Embryonic facial prominence (tissue), 1 donor: ENCODE results near the gene FTMT.
"Not testable (repeated sequence)": the region's sequence is repeated elsewhere in the genome, so short reads cannot be mapped to it uniquely, and the experiment has no call there.

Source experiments
- DNase-seq: peaks from one replicate; pipeline ENCODE4 v3.0.0-alpha.2; 2016; ENCODE audit errors: extremely low spot score

Gene FTMT

DNA sequence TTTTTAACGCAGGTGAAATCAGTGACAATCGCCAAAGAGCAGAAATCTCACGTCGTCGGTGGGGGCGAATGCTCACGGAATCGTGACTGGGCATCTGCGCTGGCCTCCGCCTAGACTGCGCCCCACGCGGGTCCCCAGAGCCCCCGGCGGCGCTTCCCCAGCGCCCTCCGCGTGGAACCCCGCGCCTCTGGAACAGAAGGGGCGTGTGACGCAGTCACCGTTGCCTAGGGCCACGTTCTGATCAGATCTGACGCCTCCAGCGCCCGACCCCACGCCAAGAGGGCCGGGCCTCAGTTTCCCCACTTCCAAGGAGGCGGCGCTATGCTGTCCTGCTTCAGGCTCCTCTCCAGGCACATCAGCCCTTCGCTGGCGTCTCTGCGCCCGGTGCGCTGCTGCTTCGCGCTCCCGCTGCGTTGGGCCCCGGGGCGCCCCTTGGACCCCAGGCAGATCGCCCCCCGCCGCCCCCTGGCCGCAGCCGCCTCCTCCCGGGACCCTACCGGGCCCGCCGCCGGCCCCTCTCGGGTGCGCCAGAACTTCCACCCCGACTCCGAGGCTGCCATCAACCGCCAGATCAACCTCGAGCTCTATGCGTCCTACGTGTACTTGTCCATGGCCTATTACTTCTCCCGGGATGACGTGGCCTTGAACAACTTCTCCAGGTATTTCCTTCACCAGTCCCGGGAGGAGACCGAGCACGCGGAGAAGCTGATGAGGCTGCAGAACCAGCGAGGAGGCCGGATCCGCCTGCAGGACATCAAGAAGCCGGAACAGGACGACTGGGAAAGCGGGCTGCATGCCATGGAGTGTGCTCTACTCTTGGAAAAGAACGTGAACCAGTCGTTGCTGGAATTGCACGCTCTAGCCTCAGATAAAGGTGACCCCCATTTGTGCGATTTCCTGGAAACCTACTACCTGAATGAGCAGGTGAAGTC, at the start of gene FTMT:
Gene FTMT (plus strand): TSS at position 240 of the 932 bp plus-strand sequence. CDS start 82 bp downstream, at position 322.
- DNase-seq: no peak

DNA sequence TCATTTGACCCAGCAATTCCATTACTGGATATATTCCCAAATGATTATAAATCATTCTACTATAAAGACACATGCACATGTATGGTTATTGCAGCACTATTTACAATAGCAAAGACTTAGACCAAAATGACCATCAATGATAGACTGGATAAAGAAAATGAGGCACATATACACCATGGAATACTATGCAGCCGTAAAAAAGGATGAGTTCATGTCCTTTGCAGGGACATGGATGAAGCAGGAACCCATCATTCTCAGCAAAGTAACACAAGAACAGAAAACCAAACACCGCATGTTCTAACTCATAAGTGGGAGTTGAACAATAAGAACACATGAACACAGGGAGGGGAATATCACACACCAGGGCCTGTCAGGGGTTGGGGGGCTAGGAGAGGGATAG, 46.4 kb upstream of the FTMT start:
- not testable (repeated sequence) for DNase-seq

DNA sequence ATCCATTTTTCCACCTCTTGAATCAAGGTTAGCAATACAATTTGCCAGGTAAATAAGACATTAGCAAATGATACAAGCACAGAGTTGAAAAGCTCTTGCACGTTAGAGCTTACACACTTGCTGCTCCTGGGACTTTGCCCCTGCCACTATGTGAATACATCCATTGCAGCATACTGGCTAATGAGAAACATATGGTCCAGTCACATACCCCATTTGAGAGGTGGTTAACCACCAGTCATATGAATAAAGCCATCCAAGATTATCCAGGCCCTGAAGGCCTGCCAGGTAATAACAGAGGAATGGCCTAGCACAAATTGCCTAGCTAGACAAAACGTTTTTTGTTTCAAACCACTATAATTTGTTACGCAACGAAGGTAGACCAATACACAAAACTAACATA, 45.8 kb upstream of the FTMT start:
- no peak for DNase-seq

DNA sequence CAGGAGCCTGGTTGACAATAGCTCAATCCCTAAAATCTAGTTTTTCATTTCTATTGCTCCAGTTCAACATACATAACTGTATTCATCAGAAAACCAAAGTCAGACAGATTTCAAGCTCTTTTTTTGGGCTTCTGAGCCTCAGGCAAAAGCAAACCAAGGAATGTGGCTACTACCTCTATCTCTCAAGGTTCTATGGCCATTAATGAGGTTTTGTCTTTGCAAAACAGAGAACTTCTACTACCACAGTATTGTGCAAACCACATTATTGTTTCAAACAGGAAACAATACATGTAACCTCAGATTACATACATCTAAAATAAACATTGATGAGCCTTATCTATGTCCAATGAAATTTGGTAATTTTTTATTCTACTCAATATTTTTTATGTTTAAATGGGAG, 35.5 kb upstream of the FTMT start:
- DNase-seq: no peak

DNA sequence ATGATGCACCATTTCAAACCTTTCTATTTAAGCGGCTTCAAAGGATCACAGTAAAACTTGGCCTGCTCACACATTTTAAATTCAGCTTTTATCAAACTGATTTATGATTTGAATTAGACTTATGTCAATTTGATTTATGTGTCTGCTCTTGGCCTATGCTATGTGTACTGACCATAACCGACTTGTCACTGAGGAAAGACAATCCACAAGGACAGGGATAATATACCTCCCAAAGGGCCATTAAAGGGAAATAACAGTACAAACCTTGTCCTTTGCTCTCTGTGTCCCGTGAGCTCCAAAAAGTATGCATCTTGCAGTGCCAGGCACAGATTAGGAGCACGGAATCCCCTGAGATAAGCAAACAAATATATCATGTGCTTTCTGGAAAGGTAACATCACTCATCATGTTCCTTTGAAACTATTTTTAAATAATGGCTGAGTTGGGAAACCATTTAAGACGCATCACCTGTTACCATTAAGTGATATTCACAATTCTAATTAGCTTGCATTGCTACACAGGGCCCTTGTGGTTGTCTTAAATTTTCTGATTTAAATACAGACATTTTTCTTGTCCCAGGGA, 31.9 kb upstream of the FTMT start:
- DNase-seq: no peak

DNA sequence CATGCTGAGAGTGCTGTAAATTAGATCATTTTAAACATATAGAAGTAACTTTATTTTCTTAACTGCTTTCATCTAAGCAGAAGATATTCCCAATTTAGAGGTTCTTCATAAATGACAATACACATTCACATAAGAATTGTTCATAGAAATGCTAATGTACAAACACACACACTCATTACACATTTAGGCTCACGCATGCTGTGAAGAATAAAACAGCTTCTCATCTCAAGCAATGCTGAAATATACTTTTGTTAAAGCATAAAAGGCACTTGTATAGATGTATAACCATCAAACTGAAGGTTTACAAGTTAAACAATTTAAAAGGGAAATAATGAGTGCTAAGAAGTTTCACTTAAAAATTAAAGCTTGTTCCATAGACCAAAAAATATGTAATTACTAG, 18.1 kb upstream of the FTMT start:
- DNase-seq: no peak

DNA sequence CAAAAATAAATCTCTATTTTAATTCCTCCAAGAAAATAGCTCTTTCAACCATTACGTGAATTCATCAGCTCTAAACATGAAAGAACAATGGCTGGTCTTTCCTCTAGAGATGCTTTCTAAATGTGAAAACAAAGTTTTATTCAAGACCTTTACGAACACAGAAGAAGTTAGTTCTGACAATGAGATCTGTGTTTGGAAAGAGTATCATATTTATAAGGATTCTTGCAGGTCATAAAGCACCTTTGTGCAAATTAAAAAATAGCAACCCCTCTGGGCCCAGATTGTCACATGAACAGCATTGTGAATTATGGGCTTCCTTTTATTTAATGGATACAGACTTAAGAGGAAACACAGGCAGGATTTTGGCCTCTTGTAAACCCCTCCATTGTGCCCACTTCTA, 17.7 kb upstream of the FTMT start:
- no peak for DNase-seq

DNA sequence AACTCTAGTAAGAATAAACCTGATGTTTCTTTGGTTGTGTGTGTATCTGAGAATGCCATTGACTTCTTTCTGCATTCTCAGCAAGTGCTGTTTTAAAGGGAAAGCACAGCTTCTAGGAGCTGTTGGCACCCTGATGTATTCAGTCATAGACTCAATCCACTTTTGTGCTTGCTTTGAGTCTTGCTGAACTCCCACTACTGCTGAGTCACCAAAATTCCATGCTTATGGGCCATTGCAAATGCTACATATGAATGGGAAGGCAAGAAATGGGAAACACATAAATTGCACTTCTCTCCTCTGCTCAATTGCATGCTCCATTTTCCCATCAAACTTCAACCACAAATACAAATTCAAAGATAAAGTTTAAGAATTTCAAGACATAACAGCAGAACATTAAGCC, 9.8 kb upstream of the FTMT start:
- DNase-seq: no peak

DNA sequence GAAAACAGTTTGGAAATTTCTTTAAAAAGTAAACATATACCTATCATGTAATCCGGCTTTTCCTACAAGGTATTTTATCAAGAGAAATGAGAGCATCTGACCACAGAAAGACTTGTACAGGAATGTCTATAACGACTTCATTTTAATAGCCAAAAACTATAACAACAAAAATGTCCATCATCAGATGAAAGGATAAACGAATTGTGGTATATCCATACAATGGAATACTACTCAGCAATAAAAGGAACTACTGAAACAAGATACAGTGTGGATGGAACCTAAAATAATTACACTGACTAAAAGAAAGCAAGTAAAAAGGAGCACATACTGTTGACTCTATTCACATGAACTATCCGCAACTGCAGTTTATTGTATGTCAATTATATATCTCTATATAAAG, 1.4 kb upstream of the FTMT start:
- DNase-seq: no peak

DNA sequence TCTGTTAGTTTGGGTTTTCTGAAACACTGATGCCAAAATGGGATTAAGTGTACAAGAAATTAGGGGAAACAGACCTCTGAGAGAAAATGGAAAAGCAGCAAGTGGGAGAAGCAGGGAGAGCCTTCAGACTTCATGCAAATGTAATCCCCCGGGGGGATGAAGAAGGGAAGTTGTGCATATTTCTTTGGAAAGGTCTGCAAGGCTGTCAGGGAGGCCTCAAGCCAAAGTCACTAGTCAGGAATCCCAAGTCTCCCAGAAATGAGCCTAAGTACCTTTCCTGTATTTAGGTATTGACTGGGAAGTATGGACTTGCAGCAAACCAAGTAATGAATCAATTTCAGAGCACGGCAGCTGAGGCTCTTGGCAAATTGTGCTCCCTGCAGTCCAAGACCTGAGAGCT, 2.2 kb downstream of the FTMT start:
- no peak for DNase-seq

DNA sequence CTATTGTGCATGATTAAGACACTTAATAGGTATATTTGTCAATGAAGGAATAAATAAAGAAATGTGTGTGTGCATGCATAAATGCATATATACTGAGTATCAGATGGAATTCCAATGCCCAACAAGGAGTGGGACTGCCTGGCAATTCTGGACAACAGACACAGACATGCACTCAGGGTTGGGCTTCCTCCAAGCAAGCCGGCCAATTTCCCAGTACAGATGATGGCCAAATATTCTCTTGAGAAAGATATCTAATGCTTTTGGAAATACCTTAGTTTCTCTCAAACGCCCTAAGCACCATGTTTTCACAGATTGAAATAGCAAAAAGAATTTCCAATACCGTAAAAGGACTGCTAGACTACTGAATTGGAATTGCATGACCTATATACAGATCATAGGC, 11.1 kb downstream of the FTMT start:
- no peak for DNase-seq

DNA sequence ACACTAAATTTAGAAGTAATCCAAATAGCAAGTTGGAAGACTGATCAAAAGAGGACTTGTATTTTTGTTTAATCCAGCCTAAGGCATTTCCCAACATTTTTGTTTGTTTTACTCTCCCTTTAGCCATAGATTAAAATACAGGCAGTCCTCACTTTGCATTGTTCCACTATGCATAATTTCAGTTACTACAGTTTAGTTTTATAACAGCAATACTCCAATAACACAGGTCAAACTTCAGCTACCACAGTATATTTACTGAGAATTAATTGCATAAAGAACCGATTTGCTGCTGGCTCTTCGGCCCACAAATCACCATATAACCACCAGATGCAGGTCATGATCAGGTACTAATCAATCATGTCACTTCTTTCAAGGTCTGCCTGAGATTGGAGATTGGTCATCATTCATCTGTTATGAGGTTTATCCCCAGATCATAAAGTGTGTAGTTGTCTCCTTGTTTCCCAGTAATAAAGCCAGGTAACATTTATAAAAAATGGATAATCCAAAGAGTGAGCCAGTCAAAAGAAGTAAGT, 12.1 kb downstream of the FTMT start:
- DNase-seq: no peak

DNA sequence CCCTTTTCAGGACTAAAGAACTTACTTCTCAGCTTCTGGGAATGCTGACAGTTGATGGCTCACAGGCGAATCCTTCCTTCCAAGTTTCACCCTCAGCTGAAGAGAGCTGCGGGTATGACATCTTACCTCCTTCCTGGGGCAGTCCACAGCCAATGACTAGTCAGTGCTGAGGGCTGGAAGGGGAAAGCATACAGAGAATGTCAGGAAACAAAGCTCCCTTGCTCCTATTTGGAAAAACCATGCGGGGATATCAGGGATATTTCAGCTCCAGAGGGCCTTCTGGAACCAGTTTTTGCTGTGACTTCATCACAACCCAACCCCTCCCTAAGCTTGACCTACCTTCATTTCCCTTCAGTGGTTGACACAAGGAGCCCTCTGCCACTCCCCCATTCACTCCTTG, 15.7 kb downstream of the FTMT start:
- DNase-seq: no peak

DNA sequence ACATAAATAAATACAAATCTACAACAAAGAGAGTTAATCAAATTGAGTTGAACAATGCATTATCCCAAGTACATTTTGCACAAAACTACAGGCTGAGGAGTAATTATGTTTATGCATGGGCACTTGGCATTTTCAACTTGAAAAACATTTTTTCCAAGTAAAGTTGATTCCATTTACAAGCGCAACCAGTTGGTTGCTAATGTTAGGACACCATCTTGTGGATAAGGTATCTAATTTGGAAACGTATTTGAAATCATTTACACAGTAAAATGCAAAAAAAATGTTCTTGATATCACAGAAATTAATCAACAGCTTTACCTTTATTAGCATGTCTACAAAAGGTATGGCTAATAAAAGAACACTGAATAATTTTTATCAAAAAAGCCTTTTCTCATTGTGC, 18.8 kb downstream of the FTMT start:
- no peak for DNase-seq

DNA sequence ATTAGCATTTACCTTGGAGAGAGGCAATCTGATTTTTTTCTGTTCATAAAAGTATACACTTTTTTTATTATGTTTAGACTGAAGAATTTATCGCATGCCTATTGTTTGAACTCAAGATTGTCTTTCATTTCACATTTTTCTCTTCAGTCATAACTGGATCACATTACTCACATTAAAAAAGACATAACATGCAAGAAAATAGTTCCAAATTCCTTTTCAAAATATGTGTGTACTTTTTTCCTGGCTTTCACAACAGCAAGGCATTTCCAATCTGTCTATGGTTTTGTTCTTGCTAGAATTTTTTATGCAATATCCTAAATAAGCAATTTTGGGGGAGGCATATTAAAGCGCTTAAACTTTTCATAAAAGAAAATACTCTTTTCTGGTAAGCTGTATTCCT, 21.2 kb downstream of the FTMT start:
- DNase-seq: no peak

DNA sequence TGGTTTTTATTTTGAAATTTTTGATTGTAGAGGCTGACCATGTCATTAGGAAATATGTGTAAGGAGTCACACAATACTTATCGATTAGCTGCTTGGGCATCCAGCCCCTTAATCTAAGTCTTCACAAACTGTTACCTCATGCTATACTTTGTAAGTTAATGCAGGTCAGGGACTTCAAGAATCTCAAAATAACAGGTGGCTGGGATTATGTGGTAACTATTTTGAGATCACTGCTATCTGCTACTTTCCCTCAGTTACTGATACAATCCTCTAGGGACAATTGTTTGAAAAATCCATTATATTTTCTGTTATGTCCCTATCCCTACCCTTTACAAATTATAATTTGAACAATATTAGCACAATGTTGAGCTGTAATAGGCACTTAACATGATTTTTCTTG, 21.7 kb downstream of the FTMT start:
- DNase-seq: no peak

DNA sequence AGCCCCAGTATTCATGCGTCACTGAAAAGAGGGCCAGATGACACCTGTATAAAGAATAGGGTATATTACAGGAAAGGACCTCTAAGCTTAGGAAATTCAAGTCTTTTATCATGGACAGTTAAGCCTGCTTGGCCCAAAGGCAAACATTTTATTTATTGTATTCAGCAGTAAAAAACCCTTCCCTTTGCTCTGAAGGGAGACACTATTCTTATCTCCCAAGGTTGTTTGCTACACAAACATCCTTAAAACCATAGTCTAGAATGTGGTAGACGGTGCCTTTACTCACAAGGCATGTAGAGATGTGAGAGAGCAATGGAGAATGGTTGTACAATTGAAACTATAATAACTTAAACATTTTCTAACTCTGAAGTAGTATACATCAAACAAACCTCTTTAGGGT, 33.9 kb downstream of the FTMT start:
- DNase-seq: no peak

DNA sequence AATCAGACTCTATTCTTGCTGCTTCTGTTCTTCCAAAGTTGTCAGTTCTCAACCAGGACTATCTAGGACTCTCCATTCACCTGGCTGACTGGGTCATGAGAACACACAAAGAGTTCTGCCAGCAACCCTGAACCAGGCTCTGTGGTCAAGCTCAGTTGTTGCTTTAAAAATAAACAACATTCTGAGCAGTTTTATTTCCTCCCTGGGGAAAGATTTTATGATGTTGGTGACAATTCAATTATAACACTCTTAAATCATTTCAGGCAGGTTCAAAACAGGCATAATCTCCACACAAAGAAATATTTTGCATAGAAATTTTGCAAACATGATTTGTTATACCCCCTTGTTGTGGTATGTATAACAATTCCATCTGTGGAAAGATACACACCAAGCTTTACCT, 36.0 kb downstream of the FTMT start:
- no peak for DNase-seq

DNA sequence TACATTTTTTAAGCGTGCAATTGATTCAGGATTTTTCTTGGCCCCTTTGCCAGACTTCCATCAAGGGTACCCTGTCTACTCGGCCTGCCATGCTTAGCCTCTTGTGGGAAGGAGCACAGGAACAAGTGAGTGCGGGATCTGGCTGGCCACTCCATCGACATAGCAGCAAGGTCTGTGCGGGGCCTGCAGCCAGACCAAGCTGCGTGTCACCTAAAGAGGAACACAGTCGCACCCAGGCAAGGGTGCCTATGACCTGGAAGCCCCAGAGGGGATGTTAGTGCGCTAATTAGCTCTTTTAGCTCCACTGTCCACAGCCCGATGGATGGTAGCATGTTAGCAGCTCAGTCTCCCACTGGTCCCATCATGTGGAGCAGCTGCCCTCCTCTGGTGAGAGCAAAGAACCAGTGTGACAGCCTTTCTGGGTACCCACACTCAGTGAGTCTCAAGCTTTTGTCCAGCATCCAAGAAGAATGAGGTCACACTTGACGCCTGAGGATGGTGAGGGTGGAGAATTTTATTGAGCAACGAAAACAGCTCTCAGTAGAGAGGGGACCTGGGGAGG, 38.7 kb downstream of the FTMT start:
- no peak for DNase-seq

DNA sequence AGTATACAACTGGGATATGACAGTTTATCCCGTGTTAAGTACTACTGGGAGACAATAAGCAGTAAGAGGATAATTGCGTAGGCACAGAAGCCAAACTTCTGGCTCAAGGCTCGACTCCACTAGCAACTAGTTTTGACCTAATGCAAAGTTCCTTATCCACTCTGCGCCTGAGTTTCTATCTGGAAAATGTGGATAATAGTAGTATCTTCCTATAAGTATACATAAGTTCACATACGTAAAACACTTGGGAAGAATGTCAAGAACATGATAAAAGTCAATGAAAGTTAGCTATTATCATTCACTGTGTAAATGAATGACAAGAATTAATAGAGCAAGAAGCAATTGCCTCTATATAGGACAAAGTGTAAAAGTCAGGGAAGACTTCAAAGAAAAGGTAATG, 45.7 kb downstream of the FTMT start:
- no peak for DNase-seq

DNA sequence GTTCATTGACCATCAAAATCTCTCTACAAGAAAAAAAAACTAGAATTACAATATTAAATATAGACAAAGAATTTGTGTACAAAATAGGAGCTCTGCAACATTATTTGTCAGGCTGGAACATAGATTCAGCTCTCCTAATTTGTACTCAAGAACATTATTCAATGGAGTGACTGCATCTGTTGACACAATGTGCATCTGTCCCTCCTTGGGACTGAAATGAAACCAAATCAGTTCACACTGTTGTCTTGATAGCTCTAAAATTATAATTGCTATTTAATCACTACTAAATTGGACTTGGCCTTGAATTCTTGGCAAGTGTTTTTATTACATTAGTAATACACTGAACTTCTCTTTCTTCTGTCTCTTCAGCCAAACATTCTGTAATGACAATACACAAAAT, 47.7 kb downstream of the FTMT start:
- DNase-seq: no peak
